CD4-positive, alpha-beta T cell treated with Interleukin-15 for 1 hour (primary cell): ENCODE measurements around the gene PAK3.

Experiments
- DNase-seq: peaks from one replicate; pipeline ENCODE4 v3.0.0-alpha.2; 2020

The PAK3 gene

DNA sequence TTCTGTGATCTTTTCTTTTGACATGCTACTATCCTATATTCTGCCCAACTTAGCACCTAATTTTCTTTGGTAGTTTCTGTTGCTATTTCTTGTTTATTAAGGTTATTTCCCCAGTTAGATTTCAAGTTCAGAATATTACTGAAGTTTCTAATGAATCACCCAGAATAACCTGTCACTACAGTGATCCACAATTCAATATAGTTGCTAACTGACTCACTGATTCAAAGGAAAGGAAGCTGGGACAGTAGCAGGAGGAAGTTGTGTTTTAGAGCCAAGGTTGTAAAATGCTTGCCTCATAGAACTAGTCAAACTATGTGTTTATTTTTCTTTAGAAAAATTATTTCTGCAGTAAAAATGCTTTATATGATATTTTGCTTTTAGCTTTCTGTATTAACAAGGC is 37.4 kb downstream of the PAK3 start:
- no peak for DNase-seq

DNA sequence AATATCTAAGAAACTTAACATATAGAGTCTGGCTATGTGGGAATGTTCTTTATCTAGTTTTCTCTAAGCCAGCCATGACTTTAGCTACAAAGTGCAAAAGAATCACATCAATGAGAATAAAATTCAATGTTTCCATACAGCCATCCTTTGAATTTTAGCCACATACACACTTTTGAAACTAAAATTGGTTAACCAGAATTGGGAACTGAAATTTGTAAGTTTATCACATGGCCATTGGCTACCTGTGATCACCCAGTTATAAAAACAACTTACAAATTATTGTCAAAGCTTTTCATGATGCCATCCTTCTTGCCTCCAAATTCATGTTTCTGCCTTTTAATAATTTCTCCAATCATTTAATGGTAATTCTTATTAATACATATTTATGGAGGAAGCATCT is 49.9 kb downstream of the PAK3 start:
- DNase-seq, result no peak

- DNase-seq, result no peak
Measured at GRCh38 chrX:111151764-111152163, 55.8 kb downstream of the PAK3 start.

DNA sequence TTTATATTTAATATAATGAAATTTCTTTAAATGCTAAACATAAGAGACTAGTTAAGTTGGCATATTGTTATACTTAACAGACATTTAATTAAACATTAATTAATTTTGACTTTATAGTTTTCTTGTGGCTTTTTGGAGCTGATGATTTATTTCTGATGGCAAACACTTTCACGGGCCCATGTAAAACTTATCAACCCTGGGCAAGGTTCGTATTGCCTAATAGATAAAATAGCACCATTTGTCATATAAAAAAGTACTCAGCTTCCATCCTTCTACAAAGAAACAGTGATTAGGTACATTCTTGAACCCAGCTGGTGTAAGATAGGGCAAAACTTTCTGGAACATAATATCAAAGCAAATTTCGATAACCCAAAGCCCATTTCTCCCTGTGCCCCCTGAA is 63.2 kb downstream of the PAK3 start:
- no peak for DNase-seq

DNA sequence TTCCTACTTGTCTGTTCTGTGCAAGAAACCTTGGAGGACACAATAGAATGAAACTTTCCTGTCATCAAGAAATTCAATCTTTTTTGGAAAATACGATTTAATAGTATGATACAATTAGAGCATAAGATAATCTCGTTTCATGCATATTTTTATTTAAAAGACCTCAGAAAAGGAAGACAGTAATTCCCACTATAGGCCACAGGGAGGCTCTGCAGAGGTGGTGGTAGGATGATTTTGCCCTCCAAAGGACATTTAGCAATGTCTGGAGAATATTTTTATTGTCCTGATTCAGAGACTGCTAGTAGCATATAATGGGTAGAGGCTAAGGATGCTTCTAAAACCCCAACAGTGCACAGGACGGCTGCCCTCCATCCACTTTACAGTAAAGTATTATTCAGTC is 68.7 kb downstream of the PAK3 start:
- no peak for DNase-seq

- no peak for DNase-seq
Measured at GRCh38 chrX:111165902-111166301, 69.9 kb downstream of the PAK3 start.

DNA sequence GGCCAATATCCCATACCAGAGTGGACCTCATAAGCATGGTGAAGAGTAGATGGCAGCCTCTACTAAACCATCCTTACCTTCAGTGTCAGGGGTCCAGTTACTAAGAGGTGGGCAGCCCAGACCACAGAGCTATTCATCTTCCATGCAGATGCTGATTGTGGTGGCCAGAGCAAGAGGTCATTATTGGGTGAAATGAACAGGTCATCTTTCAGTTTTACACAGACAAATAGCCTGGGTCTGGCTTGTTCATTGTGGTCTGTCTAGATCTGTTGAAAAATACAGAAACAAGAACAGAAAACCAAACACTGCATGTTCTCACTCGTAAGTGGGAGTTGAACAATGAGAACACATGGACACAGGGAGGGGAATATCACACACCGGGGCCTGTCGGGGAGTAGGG is 71.3 kb downstream of the PAK3 start:
- DNase-seq, result no peak

DNA sequence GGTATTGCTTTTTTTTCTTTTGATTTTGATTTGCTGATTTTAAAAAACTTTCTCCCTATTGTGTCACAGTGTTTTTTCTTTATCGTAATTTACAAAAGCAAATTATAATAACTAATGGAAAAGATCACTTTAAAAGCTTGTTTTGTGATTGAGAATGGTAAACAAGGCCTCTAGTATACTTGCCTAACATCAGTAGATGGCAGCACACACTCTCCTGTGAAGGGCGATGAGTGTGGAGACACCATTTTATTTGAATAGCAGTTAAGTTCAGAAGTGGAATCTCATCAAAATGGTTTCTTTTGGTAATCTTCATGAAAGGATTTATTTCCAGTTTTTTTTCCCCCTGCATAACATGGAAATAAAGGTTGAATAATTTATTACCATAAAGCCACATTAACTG is 72.3 kb downstream of the PAK3 start:
- no peak for DNase-seq

GRCh38 chrX:111169141-111169540 is 73.2 kb downstream of the PAK3 start:
- no peak for DNase-seq

- DNase-seq, result no peak
Measured at GRCh38 chrX:111170017-111170416, 74.0 kb downstream of the PAK3 start.

- no peak for DNase-seq
Measured at GRCh38 chrX:111180750-111181240, 84.8 kb downstream of the PAK3 start.

DNA sequence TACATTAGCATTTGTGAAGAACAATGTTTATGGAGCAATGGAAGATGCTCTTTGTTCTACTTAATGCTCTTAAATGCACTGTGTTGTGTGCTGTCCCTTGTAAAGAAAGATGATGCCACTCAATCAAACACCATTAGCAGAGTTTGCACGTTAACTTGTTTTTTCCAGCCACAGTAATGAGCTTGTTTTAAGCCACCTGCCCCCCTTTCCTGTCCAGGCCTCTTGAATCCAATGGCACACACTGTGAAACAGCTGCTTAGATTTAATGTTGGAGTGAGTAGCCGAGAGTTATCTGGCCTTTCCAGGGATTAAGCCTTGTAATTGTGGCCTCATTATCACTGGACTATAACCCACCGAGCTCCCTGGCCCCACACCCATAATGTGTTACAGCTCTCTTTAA is 86.0 kb downstream of the PAK3 start:
- no peak for DNase-seq

DNA sequence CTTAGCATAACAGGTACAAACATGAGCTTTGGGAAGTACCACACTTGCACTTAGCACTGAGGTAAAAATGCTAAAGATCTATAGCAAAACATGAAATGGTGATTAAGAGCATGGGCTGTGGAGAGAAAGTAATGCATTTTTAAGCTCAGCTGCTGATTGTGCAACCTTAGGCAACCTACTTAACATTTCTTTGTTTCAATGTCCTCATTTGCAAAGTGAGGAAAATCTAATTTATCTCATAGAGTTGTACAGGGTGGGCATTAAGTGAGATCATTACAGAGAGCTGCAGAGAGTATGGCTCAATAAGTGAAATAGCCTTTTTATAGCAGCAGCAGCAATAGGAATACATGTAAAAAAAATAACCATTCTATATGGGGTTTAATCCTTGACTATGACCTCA is 87.0 kb downstream of the PAK3 start:
- no peak for DNase-seq

- no peak for DNase-seq
Measured at GRCh38 chrX:111191598-111191997, 95.6 kb downstream of the PAK3 start.

DNA sequence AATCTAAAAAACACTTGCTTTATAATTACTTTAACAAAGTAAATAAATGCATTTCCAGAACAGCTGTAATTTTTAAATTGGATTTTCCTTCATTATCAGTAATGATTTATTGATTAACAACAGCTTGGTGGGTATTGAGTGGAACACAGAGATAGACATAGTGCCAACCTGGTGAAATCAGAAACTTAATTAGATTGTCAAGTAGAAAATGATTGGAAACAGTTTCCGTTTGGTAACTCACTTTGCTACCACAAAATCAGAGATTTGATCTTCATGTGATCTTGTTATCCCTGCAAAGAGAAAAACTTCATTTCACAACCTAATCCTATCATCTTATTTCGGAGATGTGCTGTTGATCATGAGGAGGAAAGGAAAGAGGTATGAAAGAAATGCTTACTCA is 103.5 kb downstream of the PAK3 start:
- no peak for DNase-seq

GRCh38 chrX:111200327-111200726 is 104.3 kb downstream of the PAK3 start:
- no peak for DNase-seq

- DNase-seq, result no peak
Measured at GRCh38 chrX:111207851-111208250, 111.9 kb downstream of the PAK3 start.

DNA sequence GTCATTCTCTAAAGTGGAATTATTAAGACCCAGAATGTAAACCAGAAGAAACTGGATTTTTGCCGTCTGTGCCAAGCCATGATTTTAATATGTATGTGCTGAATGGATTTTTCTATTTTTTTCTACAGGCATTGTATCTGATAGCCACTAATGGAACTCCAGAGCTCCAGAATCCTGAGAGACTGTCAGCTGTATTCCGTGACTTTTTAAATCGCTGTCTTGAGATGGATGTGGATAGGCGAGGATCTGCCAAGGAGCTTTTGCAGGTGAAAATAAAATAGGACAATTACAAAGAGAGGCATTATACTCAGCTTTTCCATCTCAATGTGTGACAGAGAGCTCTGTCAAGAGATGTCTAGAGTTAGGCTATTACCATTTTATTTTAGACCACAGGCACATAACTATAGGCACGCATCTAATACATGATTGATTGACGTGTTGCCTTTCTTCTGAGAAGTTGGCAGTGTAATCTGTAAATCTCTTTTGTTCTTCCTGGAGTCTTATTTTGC is 120.4 kb downstream of the PAK3 start:
- DNase-seq, result no peak

- DNase-seq, result no peak
Measured at GRCh38 chrX:111244235-111244750, 148.3 kb downstream of the PAK3 start.

- DNase-seq, result no peak
Measured at GRCh38 chrX:111254896-111255693, 159.1 kb downstream of the PAK3 start.

DNA sequence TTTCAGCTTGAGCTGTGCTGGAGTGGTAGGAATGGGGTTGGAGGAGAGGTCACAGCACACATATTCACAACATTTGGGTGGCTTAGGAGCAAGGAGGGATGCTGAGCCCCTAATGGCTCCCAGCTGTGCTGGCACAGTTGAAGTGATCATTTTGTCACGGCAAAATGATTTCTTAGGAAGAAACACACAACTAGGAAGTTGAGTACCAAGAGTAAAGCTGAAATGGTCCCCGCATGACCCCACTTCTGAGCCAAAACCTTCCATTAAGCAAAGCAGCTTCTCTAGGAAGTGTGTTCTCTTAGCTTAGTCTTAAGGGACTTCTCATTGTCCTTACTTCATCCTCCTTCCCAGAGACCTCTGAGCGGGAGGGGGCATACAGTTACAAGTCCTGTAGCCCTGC is 161.7 kb downstream of the PAK3 start:
- DNase-seq, result no peak

DNA sequence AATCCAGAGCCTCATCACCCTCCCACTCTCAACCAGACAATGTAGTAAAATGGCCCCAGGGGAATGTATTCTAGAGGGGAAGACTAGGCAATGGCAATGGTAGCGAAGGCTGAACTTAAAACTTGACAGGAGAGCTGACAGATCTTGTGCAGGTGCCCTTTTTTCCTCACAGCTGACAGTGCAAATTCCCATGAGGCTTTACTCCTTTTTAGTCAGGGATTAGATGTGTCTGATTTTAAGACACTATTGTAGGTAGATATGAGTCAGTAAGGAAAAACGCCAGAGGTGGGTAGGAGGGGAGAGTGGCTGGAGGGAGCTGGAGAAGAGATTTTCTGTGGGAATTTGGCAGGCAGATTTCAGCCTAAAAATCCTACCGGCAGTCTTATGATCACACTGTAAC is 163.6 kb downstream of the PAK3 start:
- no peak for DNase-seq

- no peak for DNase-seq
Measured at GRCh38 chrX:111260451-111260850, 164.5 kb downstream of the PAK3 start.

DNA sequence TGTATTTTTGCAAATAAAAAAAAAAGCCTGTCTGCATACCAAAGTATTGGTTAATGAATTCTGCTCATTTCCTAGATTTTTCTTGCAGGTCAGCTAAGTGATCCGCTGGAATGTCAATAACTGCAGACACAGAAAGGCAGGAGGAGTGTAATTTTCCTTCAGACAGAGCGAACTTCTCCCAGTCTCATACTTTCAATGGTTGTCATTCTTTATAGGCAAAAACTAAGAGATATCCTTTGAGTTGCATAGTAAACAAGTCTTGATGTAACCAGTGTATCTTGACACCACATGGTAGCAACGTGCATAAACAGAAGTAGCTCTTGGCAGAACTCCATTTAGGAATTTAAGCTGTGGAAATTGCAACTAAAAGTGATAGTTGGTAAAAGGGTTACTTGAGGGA is 166.1 kb downstream of the PAK3 start:
- no peak for DNase-seq

- no peak for DNase-seq
Measured at GRCh38 chrX:111264385-111264784, 168.4 kb downstream of the PAK3 start.
